ENCODE results near the gene RNF135. TPM values are rescaled to one million over a fixed set of nuclear protein-coding genes. Genes with fewer than 3 reads are reported as not detected.

Gene RNF135, protein sequence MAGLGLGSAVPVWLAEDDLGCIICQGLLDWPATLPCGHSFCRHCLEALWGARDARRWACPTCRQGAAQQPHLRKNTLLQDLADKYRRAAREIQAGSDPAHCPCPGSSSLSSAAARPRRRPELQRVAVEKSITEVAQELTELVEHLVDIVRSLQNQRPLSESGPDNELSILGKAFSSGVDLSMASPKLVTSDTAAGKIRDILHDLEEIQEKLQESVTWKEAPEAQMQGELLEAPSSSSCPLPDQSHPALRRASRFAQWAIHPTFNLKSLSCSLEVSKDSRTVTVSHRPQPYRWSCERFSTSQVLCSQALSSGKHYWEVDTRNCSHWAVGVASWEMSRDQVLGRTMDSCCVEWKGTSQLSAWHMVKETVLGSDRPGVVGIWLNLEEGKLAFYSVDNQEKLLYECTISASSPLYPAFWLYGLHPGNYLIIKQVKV
- total RNA-seq, result 3.2 TPM

DNA sequence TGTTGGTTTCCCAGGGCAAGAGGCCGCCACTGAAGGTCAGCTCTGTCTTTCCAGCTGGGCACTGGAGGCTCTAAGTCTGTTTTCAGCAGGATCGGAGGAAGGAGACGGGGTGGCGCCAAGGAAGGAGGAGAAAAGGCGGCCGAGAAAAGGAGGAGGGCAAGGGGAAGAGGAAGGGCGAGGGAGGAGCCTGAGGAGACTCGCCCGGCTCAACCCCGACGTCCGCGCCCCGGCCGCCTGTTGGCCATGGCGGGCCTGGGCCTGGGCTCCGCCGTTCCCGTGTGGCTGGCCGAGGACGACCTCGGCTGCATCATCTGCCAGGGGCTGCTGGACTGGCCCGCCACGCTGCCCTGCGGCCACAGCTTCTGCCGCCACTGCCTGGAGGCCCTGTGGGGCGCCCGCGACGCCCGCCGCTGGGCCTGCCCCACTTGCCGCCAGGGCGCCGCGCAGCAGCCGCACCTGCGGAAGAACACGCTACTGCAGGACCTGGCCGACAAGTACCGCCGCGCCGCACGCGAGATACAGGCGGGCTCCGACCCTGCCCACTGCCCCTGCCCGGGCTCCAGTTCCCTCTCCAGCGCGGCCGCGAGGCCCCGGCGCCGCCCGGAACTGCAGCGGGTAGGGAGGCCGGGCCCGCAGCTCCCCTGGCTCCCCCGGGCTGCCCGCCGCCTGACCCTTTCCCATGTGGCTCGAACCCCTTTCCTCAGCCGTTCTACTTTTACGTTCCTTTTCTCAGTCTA is at the start of gene RNF135:
Gene RNF135 (plus strand): TSS at position 209 of the 737 bp plus-strand sequence. CDS start 35 bp downstream, at position 244.

DNA sequence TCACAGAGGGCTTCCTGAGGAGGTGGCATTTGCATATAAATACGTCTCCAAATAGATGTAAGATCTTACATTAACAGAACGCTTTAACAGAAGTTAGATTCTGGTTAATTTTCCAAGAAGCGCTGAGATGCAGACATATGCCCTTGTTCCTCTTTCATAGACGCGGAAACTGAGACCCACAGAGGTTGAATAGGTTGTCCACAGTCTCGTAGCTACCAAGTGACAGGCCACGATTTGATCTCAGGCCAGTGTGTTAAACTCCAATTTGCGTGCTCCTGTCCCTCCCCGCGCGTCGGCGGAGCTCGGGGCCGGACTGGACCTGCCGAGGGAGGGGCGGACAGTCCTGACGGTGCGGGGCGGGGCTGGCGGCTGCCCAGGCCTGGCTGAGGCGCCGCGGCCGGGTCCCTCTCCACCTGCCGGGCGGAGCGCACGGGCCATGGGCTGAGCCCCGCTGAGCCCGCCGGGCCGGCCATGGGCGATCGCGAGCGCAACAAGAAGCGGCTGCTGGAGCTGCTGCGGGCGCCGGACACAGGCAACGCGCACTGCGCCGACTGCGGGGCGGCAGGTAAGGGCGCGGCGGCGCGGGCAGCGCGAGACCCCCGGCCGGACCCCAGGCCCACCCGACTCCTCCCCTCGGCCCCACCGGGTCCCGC is 49.2 kb upstream of the RNF135 start, which contains the start of gene ADAP2:
Gene ADAP2 (plus strand): TSS at position 402 of the 653 bp plus-strand sequence. CDS start 70 bp downstream, at position 472.

Small RNA genes lying within 50 kb of the gene (small RNA-seq; reads per million reads assigned to genes)
- gene AC138207.3 (not detected), gene RN7SL138P (not detected)

Other genes starting within 250 kb of the RNF135 start
- gene CRLF3, start 146.3 kb upstream of the RNF135 start, total RNA-seq, result 14.8 TPM
- gene ATAD5, start 139.1 kb upstream of the RNF135 start, total RNA-seq, result 7.6 TPM
- 21.5 TPM for gene TEFM, start 64.8 kb upstream of the RNF135 start, total RNA-seq
- gene ADAP2, start 49.1 kb upstream of the RNF135 start, total RNA-seq, result 6.5 TPM
- 146 TPM for gene NF1, start 123.9 kb downstream of the RNF135 start, total RNA-seq

Measured in diencephalon (tissue), 1 donor.